Measurements from ENCODE around the gene CHST13.
A peak's percentile ranks its signal among the peaks of the same experiment; 100 is the strongest.

CHST13 gene

DNA sequence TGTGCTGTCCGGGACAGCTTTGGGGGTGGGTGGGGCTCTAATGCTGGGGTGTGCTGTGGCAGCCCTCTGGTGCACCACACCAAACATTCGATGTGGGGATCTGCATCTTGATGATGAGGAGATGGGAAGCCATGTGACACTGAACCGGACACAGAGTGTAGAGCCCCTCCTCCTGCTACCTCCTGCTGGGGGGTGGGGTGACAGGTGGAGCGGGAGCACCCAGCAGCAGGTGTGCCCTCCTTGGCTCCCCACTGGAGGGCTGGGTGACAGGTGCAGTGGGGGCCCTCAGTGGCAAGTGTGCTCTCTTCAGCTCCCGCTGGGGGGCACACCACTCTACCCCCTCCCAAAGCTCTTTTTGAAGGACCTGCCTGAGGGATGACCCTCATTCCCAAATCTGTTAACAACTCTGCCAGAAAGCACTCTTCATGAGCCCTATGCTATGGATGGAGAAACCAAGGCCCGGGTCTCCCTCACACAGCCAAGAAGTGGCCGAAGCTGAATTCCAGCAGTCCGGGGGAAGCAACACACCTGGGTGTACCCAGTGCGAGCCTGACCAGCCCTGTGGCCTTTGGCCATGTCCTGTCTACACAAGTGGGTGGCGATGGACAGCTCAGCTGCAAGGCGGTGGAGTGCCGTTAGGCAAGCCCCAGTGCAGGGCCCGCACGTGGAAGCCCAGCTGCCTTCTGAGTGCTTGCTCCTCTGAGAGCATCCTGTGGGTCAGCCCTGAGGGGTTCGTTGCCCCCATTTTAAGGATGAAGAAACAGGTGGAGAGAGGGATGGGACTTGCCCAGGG lies 5.8 kb upstream of the CHST13 start:
- no peak overlapping the region for H3K4me3 ChIP-seq (ENCODE audit: low read length)
- no peak for DNase-seq (ENCODE audit: low read depth)
- TF ChIP-seq, protein P1, sequence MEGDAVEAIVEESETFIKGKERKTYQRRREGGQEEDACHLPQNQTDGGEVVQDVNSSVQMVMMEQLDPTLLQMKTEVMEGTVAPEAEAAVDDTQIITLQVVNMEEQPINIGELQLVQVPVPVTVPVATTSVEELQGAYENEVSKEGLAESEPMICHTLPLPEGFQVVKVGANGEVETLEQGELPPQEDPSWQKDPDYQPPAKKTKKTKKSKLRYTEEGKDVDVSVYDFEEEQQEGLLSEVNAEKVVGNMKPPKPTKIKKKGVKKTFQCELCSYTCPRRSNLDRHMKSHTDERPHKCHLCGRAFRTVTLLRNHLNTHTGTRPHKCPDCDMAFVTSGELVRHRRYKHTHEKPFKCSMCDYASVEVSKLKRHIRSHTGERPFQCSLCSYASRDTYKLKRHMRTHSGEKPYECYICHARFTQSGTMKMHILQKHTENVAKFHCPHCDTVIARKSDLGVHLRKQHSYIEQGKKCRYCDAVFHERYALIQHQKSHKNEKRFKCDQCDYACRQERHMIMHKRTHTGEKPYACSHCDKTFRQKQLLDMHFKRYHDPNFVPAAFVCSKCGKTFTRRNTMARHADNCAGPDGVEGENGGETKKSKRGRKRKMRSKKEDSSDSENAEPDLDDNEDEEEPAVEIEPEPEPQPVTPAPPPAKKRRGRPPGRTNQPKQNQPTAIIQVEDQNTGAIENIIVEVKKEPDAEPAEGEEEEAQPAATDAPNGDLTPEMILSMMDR (IDR thresholded peaks at IDR 0.05; ENCODE audit: insufficient read depth, low read depth, low read length, missing control alignments): no peak

DNA sequence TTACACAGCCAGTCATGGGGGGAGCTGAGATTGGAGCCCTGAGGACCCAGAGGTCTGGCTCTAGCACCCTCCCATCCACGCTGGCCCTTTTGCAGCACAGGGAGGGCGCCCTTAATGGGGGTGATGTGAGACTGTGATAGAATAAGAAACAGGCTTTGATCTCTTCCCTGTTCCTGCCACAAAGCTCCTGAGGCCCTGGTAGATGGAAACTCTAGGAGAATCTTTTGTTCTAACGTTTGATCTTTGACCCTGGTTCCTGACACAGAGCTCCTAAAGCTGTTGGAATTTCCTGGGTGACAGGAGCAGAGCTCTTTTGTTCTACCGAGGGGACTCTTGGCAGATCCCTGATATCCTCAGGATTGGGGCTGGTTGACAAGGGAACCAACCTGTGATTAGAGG lies 5.2 kb upstream of the CHST13 start:
- no peak for DNase-seq (ENCODE audit: low read depth)
- TF ChIP-seq, protein P1 (IDR thresholded peaks at IDR 0.05; ENCODE audit: insufficient read depth, low read depth, low read length, missing control alignments): no peak
- no peak overlapping the region for H3K4me3 ChIP-seq (ENCODE audit: low read length)

DNA sequence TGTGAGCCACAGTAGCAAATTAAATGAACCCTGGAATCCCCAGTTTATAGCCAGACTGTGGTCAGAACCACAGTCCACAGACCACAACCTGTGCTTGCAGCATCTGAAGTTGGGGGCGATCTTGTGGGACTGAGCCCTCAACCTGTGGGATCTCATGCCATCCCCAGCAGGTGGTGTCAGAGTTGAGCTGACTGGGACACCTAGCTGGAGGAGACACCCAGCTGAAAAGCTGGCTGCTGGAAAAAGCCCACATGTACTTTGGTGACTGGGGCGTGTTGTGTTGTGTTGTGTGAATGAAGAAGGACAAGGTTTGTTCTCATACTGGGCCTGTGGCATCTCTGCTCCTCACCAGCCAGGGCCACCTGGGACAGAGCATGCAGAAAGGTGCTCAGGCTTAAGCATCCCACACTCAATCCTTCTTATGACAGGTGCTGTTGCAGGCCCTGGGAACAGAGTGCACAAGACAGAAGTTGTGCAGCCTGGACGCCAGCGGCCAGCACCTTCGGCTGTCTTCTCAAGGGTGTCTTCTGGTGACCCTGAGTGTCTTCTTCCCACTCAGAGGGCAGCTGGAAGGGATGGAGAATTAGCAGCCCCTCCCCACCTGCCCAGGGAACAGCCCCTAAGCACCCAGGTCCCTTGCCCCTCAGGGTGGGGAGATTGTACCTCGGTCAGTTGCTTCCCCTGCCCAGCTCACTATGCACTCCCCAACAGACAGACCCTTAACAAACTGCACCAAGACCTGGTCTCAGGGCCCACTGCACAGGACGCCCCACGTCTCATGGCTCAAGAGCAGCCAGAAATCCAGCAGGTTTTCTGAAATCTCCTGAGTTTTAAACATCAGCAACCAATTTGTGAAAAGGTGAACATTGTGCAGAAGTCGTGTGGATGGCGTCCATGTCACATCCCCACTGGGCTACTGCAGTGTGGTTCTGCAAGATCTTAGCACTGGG lies 4.2 kb upstream of the CHST13 start:
- no peak overlapping the region for H3K4me3 ChIP-seq (ENCODE audit: low read length)
- TF ChIP-seq, protein P1 (IDR thresholded peaks at IDR 0.05; ENCODE audit: insufficient read depth, low read depth, low read length, missing control alignments): no peak
- no peak for DNase-seq (ENCODE audit: low read depth)

DNA sequence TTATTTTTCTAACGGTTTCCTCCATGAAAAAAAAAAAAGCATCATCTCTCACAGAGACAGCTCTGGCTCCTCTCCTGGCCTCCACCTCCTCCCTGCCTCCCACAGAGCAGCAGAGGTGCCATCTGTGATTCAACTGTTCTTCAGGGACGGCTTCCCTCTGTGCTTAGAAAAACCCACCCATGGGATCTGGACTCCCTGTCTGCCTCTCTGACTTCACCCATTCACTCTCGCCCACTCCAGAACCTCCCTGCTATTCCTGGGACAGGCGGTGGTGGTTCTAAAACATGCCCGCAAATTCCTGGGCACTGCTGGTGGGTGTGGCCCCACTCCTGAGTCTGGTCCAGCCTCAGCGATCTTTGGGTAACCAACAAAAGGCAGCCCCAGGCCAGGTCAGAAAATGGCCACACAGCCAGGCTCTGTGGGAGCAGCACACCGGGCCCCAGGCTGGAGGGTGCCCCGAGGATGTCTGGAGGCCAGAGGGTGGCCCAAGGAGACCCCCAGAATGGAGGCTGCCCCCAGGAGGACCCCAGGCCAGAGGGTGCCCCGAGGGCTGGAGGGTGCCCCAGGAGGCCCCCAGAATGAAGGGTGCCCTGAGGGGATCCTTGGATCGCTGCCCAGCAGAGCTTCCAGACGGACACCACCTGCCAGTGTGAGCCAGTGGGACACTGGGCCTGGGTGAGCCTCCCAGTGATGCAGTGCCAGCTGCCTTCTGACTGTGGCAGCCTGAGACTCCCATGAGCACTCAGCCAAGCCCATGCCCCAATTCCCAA lies 2.6 kb upstream of the CHST13 start:
- no peak for DNase-seq (ENCODE audit: low read depth)
- TF ChIP-seq, protein P1 (IDR thresholded peaks at IDR 0.05; ENCODE audit: insufficient read depth, low read depth, low read length, missing control alignments): no peak
- no peak overlapping the region for H3K4me3 ChIP-seq (ENCODE audit: low read length)

DNA sequence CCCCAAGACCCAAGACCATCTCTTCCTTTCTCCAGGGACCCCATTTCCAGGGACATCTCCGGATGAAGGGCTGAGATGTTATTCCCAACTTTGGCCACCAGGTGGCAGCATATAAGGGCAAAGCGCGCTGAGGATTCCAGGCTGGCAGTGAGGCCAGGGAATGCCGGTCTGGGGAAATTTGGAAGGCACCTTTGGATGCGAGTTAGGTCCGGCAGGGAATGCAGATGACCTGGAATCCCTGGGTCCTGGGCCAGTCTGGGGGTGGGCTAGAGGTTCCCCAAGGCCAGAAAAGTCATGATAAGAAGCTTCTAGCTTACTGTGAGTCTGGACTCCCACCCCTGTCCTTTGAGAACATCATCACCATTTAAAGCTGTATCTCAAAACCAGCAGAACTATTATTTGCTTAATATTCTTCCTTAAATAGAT lies 1.6 kb upstream of the CHST13 start:
- DNase-seq (ENCODE audit: low read depth): peak; percentile 50
- TF ChIP-seq, protein P1 (IDR thresholded peaks at IDR 0.05; ENCODE audit: insufficient read depth, low read depth, low read length, missing control alignments): peak; percentile 84
- no peak overlapping the region for H3K4me3 ChIP-seq (ENCODE audit: low read length)

DNA sequence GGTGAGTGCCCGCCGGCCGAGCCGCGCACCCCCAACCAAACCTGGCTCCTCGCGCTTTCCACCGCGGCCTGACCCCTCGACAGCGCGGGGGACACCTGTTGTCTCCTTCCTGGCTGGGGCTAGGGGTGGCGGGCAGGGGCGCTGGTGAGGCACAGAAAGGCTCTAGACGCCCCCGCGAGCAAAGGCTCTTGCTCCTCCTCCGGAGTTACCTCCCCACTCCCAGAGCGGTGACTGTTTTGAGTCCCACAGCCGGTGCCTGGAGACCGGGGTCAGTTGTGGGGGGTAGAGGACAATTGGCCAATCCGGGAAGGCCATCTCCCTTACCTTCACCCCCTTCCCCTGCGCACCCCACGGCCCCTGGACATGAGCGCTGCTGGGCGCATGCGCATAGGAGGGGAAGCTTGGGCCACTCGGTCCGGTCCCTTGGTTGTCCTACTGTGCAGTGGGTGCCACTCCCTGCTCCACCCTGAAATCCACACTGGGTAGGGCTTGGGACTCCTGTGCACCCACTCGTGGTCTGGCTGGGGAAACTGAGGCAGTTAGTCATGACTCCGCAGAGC lies 554 bp downstream of the CHST13 start:
- DNase-seq (ENCODE audit: low read depth): no peak
- peak overlapping the region; percentile 22 for H3K4me3 ChIP-seq (ENCODE audit: low read length)
- TF ChIP-seq, protein P1 (IDR thresholded peaks at IDR 0.05; ENCODE audit: insufficient read depth, low read depth, low read length, missing control alignments): no peak
